Large intestine (tissue), 3 donors: ENCODE measurements around the gene DAB1. TPM values are rescaled to one million over a fixed set of nuclear protein-coding genes. Genes with fewer than 3 reads are reported as not detected.

Experiments
- DNase-seq, 2 donors: peaks; one replicate each; pipeline versions ENCODE4 v3.0.0 to v3.0.0-alpha.2; 2013
- H3K27ac ChIP-seq: one replicate; pipeline ENCODE4 v1.5.1; 2013; ENCODE audit warnings: low read length
- H3K27me3 ChIP-seq: 2 replicates; pipeline ENCODE4 v1.6.1; 2013; ENCODE audit warnings: low read length; ENCODE audit not compliant: control insufficient read depth, insufficient read depth
- H3K36me3 ChIP-seq: 2 replicates; pipeline ENCODE4 v1.6.1; 2013; ENCODE audit warnings: low read length; ENCODE audit not compliant: control insufficient read depth, insufficient read depth
- H3K4me1 ChIP-seq: one replicate; pipeline ENCODE4 v1.6.1; 2013; ENCODE audit warnings: low read length; ENCODE audit not compliant: control insufficient read depth, insufficient read depth
- H3K4me3 ChIP-seq: one replicate; pipeline ENCODE4 v1.5.1; 2013; ENCODE audit warnings: low read length
- H3K9me3 ChIP-seq: one replicate; pipeline ENCODE4 v1.6.1; 2013; ENCODE audit warnings: mild to moderate bottlenecking, low read depth, low read length, moderate library complexity; ENCODE audit not compliant: control insufficient read depth
- WGBS: methylation state at CpG from one replicate; pipeline ENCODE4 v1.1.5; 2013; ENCODE audit warnings: low lambda C conversion rate; ENCODE audit not compliant: insufficient coverage; 5-methylcytosine and 5-hydroxymethylcytosine counted together
- polyA plus RNA-seq: library from polyadenylated mRNA; unstranded; fragments of 120-200 nt; gene quantifications from one replicate; pipeline ENCODE4 v1.2.1, GENCODE V29; 2013

Gene DAB1
- polyA plus RNA-seq, 1 donor, result 63.2 TPM

DNA sequence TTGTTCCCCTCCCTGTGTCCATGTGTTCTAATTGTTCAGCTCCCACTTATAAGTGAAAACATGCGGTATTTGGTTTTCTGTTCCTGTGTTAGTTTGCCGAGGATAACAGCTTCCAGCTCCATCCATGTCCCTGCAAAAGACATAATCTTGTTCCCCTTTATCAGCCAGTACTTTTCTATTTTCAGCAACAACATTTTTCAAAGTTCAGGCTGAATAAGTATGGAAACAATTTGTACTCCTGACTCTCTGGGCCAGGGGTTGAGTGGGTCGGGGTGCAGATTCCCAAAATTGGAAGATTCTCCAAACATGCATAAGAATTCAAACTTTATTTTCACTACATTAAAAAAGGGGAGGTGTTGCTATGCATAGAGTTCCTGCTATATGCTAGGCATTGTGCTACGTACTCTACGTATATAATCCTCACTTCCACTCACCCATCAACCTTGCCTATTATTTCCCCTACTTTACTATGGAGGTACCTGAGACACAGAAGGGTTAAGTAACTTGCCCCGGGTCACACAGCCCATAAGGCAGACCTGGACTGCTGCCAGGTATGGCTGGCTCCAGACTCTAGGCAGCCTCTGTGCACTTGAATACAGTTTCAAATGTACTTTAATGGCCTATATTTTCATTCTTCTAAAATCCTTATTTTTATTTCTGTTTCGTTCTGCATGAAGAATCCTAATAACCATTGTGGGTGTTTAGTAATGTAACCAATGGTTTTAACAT lies 341.0 kb downstream of the DAB1 start:
- Histone ChIP-seq H3K4me1 (no peaks in the 10 kb centered on the region), H3K27me3 (no peaks in the 10 kb centered on the region), H3K27ac (no peak overlapping the region), H3K36me3 (peaks cover 2% of the 10 kb centered on the region), H3K9me3 (no peaks in the 10 kb centered on the region), H3K4me3 (no peak overlapping the region)
- 76% methylated on average over 3 of the region's 7 CpGs for WGBS
- DNase-seq, result no peak

GRCh38 chr1:57079454-57080157 lies 344.3 kb downstream of the DAB1 start:
- H3K4me3 ChIP-seq, result no peak overlapping the region
- no peaks in the 10 kb centered on the region for H3K27me3 ChIP-seq
- peaks cover 3% of the 10 kb centered on the region for H3K36me3 ChIP-seq
- H3K9me3 ChIP-seq, result no peaks in the 10 kb centered on the region
- DNase-seq, result no peak
- 100% methylated on average over 1 of the region's 5 CpGs for WGBS
- no peaks in the 10 kb centered on the region for H3K4me1 ChIP-seq
- H3K27ac ChIP-seq, result no peak overlapping the region

GRCh38 chr1:57072401-57073110 lies 351.3 kb downstream of the DAB1 start:
- no peak overlapping the region for H3K27ac ChIP-seq
- H3K27me3 ChIP-seq, result no peaks in the 10 kb centered on the region
- no peak overlapping the region for H3K4me3 ChIP-seq
- WGBS, result 100% methylated on average over 1 of the region's 8 CpGs
- H3K4me1 ChIP-seq, result peaks cover 6% of the 10 kb centered on the region
- no peaks in the 10 kb centered on the region for H3K9me3 ChIP-seq
- peaks cover 8% of the 10 kb centered on the region for H3K36me3 ChIP-seq
- DNase-seq, result no peak

- Histone ChIP-seq H3K4me1 (peaks cover 14% of the 10 kb centered on the region), H3K27me3 (no peaks in the 10 kb centered on the region), H3K4me3 (no peak overlapping the region), H3K36me3 (peaks cover 6% of the 10 kb centered on the region), H3K9me3 (no peaks in the 10 kb centered on the region), H3K27ac (peak overlapping the region; percentile 51)
- no CpG with 5 or more reads among the region's 3 CpGs for WGBS
- peak; percentile 20 to 66 for DNase-seq
Measured at GRCh38 chr1:57067863-57068262, 356.0 kb downstream of the DAB1 start.

GRCh38 chr1:57066980-57067610 lies 356.8 kb downstream of the DAB1 start:
- peak overlapping the region; percentile 51 for H3K27ac ChIP-seq

GRCh38 chr1:57065442-57065841 lies 358.4 kb downstream of the DAB1 start:
- Histone ChIP-seq H3K36me3 (peaks cover 22% of the 10 kb centered on the region), H3K4me1 (peaks cover 22% of the 10 kb centered on the region), H3K27ac (no peak overlapping the region), H3K27me3 (no peaks in the 10 kb centered on the region), H3K9me3 (no peaks in the 10 kb centered on the region), H3K4me3 (no peak overlapping the region)
- WGBS, result no CpG with 5 or more reads among the region's 3 CpGs
- no peak for DNase-seq

More at GRCh38 chr1:57066980-57067610, 356.8 kb downstream of the DAB1 start:
- no peaks in the 10 kb centered on the region for H3K9me3 ChIP-seq
- WGBS, result 20% methylated on average over 1 of the region's 4 CpGs
- peaks cover 11% of the 10 kb centered on the region for H3K36me3 ChIP-seq
- peaks cover 14% of the 10 kb centered on the region for H3K4me1 ChIP-seq
- peak; percentile 39 to 74 for DNase-seq
- no peaks in the 10 kb centered on the region for H3K27me3 ChIP-seq
- no peak overlapping the region for H3K4me3 ChIP-seq

DNA sequence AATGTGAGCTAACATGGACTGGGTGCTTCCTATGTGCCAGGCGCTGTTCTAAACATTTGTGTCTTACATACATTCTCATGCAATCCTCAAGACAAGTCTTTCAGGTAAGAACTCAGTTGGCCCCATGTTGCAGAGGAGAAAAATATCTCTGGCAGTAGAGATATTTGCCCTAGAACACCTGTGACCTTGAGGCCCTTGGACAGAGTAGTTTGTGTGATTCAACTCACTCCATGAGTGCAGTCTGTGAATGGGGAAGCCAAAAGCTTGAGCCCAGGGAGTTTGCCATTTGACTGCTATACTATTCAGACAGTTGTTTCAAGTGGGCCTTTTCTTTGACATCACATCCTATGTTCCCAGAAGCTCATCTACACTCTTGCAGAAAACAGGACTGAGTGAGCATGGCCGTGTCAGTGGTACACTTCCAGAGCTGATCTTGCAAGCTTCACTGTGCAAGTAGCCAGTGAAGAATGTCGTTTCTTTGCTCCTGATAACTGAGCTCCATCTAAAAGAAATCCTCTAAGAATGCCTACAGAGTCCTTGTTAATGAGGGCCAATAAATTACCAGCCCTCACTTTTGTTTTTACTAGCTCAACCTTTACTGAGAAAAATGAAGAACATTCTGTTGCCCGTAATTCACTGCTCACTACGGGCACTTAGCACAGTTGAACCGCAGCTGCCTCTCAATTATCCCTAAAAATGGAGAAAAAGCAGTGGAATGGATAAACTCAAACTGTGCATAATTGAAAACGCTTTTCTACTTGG lies 359.3 kb downstream of the DAB1 start:
- H3K9me3 ChIP-seq, result no peaks in the 10 kb centered on the region
- no peak for DNase-seq

DNA sequence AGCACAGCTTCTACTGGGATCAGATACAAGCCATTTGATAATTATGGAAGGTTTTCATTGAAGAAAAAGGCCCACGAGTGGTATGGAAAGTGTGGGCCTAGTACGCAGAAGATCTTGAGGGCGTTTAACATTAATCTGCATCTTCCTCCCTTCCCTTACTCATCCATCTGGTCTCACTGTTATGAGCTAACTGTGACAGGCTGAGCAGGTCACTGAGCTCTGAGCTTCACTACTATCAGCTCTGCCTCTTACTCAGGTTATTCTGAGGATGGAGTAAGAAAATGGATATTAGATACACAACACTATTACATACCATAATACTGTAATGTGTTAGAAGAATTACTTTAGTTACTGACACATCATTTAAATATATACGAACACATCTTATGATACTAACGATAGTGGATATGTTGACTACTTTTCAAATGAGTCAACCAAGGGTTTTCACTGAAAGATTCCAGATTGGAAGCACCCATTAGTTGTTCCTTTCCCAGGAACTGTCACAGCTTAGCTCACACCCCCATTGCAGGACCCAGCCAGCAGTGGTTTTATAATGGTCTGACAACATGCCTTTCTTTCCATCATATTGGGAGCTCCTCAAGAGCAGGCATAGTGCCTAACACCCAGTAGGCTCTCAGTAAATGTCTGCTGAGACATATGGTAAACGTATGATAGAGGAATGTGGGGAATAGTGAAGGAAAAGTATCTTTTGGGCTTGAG lies 360.3 kb downstream of the DAB1 start:
- H3K27me3 ChIP-seq, result no peaks in the 10 kb centered on the region
- no peak overlapping the region for H3K27ac ChIP-seq
- no peak overlapping the region for H3K4me3 ChIP-seq
- H3K36me3 ChIP-seq, result peaks cover 21% of the 10 kb centered on the region
- H3K9me3 ChIP-seq, result no peaks in the 10 kb centered on the region
- no peak for DNase-seq
- 100% methylated on average over 1 of the region's 6 CpGs for WGBS
- H3K4me1 ChIP-seq, result peaks cover 22% of the 10 kb centered on the region

More for the DNA sequence above, 359.3 kb downstream of the DAB1 start:
- peaks cover 21% of the 10 kb centered on the region for H3K36me3 ChIP-seq
- no peak overlapping the region for H3K27ac ChIP-seq
- no peak overlapping the region for H3K4me3 ChIP-seq
- H3K4me1 ChIP-seq, result peaks cover 22% of the 10 kb centered on the region
- no peaks in the 10 kb centered on the region for H3K27me3 ChIP-seq
- no CpG with 5 or more reads among the region's 7 CpGs for WGBS

- H3K36me3 ChIP-seq, result peaks cover 21% of the 10 kb centered on the region
- no peaks in the 10 kb centered on the region for H3K9me3 ChIP-seq
- H3K4me1 ChIP-seq, result peaks cover 11% of the 10 kb centered on the region
- no CpG with 5 or more reads among the region's 1 CpG for WGBS
- H3K4me3 ChIP-seq, result no peak overlapping the region
- H3K27ac ChIP-seq, result no peak overlapping the region
- no peaks in the 10 kb centered on the region for H3K27me3 ChIP-seq
- DNase-seq, result peak; percentile 6 to 48
Measured at GRCh38 chr1:57061369-57061768, 362.5 kb downstream of the DAB1 start.
